ENCODE data around the gene IMMP2L.

DNA sequence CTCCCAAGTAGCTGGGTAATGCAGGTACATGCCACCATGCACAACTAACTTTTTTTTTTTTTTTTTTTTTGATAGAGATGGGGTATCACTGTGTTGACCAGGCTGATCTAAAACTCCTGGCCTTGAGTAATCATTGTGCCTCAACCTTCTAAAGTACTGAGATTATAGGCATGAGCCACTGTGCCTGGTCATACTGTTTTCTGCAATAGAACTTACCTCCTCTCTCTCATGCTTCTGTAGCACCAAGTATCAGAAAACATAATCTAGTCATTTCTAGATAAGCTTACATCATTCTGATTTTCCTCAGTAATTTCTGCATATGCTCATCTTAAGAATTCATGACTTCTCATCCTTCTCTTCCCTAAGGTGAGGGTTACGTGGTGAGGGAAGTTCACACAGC lies 210.0 kb downstream of the IMMP2L start:
- TF ChIP-seq, protein P1, sequence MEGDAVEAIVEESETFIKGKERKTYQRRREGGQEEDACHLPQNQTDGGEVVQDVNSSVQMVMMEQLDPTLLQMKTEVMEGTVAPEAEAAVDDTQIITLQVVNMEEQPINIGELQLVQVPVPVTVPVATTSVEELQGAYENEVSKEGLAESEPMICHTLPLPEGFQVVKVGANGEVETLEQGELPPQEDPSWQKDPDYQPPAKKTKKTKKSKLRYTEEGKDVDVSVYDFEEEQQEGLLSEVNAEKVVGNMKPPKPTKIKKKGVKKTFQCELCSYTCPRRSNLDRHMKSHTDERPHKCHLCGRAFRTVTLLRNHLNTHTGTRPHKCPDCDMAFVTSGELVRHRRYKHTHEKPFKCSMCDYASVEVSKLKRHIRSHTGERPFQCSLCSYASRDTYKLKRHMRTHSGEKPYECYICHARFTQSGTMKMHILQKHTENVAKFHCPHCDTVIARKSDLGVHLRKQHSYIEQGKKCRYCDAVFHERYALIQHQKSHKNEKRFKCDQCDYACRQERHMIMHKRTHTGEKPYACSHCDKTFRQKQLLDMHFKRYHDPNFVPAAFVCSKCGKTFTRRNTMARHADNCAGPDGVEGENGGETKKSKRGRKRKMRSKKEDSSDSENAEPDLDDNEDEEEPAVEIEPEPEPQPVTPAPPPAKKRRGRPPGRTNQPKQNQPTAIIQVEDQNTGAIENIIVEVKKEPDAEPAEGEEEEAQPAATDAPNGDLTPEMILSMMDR (conservative IDR thresholded peaks at IDR 0.05): no peak
- no peak for TF ChIP-seq ZFX (IDR thresholded peaks at IDR 0.05)

Measured in C4-2B (cell line).